Fibroblast of the aortic adventitia (primary cell): ENCODE results near the gene AUTS2. TPM values are rescaled to one million over a fixed set of nuclear protein-coding genes. Genes with fewer than 3 reads are reported as not detected.

ENCODE experiments used
- DNase-seq: peaks from one replicate; pipeline ENCODE4 v3.0.0-alpha.2; 2010; ENCODE audit warnings: low read depth
- H3K4me3 ChIP-seq: 2 replicates; pipeline ENCODE4 v1.5.1; 2011; ENCODE audit warnings: low read depth, mild to moderate bottlenecking, control low read depth, low read length, moderate library complexity
- total RNA-seq: library from RNA; depleted of rRNA; stranded (reverse); fragments of >200 nt; gene quantifications from 2 replicates; pipeline ENCODE4 v1.2.3, GENCODE V29; 2012; ENCODE audit warnings: low replicate concordance
- TF ChIP-seq, protein P1 (sequence below): IDR thresholded peaks from 2 replicates; pipeline ENCODE4 v1.5.1; 2011; ENCODE audit warnings: mild to moderate bottlenecking, low read length, control low read depth, inconsistent platforms; ENCODE audit not compliant: insufficient read depth

Gene AUTS2
- total RNA-seq, 1 donor = 10.7 TPM

- TF ChIP-seq, protein P1, sequence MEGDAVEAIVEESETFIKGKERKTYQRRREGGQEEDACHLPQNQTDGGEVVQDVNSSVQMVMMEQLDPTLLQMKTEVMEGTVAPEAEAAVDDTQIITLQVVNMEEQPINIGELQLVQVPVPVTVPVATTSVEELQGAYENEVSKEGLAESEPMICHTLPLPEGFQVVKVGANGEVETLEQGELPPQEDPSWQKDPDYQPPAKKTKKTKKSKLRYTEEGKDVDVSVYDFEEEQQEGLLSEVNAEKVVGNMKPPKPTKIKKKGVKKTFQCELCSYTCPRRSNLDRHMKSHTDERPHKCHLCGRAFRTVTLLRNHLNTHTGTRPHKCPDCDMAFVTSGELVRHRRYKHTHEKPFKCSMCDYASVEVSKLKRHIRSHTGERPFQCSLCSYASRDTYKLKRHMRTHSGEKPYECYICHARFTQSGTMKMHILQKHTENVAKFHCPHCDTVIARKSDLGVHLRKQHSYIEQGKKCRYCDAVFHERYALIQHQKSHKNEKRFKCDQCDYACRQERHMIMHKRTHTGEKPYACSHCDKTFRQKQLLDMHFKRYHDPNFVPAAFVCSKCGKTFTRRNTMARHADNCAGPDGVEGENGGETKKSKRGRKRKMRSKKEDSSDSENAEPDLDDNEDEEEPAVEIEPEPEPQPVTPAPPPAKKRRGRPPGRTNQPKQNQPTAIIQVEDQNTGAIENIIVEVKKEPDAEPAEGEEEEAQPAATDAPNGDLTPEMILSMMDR = no peak
- no peak for DNase-seq
Observed at GRCh38 chr7:70712942-70713341, 1114.7 kb downstream of the AUTS2 start.

DNA sequence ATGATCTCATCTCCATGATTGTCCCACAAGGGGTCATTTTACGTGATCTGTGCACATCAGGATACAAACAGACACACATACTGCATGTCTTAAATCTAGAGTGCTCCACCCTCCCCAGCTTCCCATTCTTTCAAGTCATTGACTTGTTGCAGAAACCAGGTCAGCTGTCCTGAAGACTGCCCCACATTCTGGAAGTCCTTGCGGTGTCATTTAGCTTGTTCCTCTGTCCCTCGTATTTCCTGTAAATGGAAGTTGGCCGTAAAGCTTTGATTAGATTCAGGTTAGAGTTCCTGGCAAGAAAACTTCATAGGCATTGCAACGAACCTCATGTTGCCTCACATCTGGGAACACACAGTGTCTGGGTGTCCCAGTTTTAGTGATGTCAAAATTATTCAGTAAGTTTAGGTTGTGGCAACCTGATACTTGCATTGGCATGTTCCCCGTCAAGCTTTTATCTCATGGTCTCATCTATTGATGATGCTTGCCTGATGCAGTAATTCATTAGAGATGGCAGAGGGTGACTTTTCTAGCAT is 1116.3 kb downstream of the AUTS2 start:
- TF ChIP-seq, protein P1 = no peak
- no peak overlapping the region for H3K4me3 ChIP-seq
- no peak for DNase-seq

More at GRCh38 chr7:70712942-70713341, 1114.7 kb downstream of the AUTS2 start:
- H3K4me3 ChIP-seq = no peak overlapping the region

DNA sequence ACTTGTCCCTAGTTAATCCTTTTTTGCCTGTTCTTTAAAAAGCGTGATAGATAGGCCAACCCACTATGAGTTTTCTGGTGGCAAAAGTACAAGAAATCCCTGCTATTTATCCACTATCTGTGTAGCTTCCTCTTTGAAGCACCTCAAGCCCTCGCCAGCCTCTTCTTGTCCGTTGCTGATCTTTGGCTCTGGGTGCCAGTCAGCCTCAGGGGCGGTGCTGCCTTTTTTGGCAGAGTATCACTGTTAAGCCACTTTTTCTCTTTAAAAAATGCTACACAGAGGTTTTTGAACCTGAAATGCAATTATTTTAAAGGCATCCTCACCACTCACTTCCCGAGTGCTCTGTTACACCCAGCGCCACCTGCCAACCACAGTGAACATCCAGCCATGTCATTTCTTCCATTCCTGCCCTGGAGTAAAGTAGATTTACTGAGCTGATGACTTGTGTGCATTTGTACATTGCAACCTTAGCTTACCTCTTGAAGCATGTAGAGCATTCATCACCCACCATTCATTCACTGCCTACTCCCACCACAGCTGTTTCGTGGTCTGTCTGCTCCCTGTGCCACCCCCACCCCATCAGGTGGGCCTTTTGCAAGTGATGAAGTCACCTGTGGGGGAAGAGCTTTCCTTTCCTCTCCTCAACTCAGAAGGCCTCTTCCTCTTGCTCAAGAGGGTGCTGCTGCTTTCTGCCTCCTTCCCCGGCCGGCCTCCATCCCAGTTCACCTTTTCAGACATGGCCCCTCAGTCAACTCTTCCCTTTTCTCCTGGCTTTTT is 1119.5 kb downstream of the AUTS2 start:
- H3K4me3 ChIP-seq = no peak overlapping the region
- TF ChIP-seq, protein P1 = no peak
- no peak for DNase-seq

GRCh38 chr7:70719125-70719524 is 1120.8 kb downstream of the AUTS2 start:
- no peak for DNase-seq
- no peak overlapping the region for H3K4me3 ChIP-seq
- TF ChIP-seq, protein P1 = no peak

GRCh38 chr7:70720191-70720873 is 1122.1 kb downstream of the AUTS2 start:
- H3K4me3 ChIP-seq = no peak overlapping the region
- TF ChIP-seq, protein P1 = no peak
- no peak for DNase-seq

GRCh38 chr7:70721500-70721899 is 1123.2 kb downstream of the AUTS2 start:
- no peak for DNase-seq
- H3K4me3 ChIP-seq = no peak overlapping the region
- TF ChIP-seq, protein P1 = no peak
